Nucleus accumbens (tissue), 56 donors: ENCODE measurements around the gene PARP12.

Experiments
- DNase-seq, 56 donors: peaks; one replicate each; lab custom pipeline; 2025; lab: John Stamatoyannopoulos, UW

PARP12 gene

GRCh38 chr7:139974179-139974811 lies 88.5 kb downstream of the PARP12 start:
- DNase-seq, result no peak
